HepG2 (cell line): ENCODE results near the gene SMCO1. TPM values are rescaled to one million over a fixed set of nuclear protein-coding genes. Genes with fewer than 3 reads are reported as not detected.

Source experiments
- AGO2 ChIP-seq: fragments of 200-400 bp; formaldehyde crosslinking; optimal IDR thresholded peaks from 2 replicates; pipeline ENCODE3; 2017; ENCODE audit warnings: mild to moderate bottlenecking, low read depth, low read length, moderate library complexity
- ATM ChIP-seq: fragments of 450-650 bp; IDR thresholded peaks from 2 replicates; pipeline ENCODE4 v1.7.1; 2017; ENCODE audit warnings: mild to moderate bottlenecking, borderline replicate concordance
- CEBPG ChIP-seq: IDR thresholded peaks from 2 replicates; pipeline ENCODE4 v1.6.1; 2016
- HMGA1 ChIP-seq: sonication (generic); formaldehyde crosslinking; conservative IDR thresholded peaks from 2 replicates; pipeline ENCODE4 v1.4.0; 2020; ENCODE audit warnings: missing genetic modification reagents
- KLF12 ChIP-seq: sonication (generic); formaldehyde crosslinking; IDR thresholded peaks from 2 replicates; pipeline ENCODE4 v1.4.0; 2020; ENCODE audit warnings: missing genetic modification reagents, borderline replicate concordance
- POLR2AphosphoS2 ChIP-seq: IDR thresholded peaks from 2 replicates; pipeline ENCODE4 v1.6.1; 2011; ENCODE audit warnings: low read depth, low read length, improper control_type of control experiment
- SIN3B ChIP-seq: fragments of 150-350 bp; IDR thresholded peaks from 2 replicates; pipeline ENCODE4 v1.6.1; 2014; ENCODE audit warnings: low read length
- TCF12 ChIP-seq, 2 experiments: fragments of 450-650 bp in 1 of 2; sonication (generic) in 1 of 2; formaldehyde crosslinking in 1 of 2; IDR thresholded peaks; 2 replicates each; pipeline versions ENCODE4 v1.6.1 to v1.8.0; 2017 to 2022; ENCODE audit warnings: antibody characterized with exemption in 1 of 2, mild to moderate bottlenecking in 1 of 2, missing genetic modification reagents in 1 of 2, moderate library complexity in 1 of 2
- ZBTB37 ChIP-seq: sonication (generic); formaldehyde crosslinking; IDR thresholded peaks from 2 replicates; pipeline ENCODE4 v1.4.0; 2020; ENCODE audit warnings: mild to moderate bottlenecking, missing genetic modification reagents
- ZFP36L2 ChIP-seq: sonication (generic); formaldehyde crosslinking; IDR thresholded peaks from 2 replicates; pipeline ENCODE4 v1.4.0; 2020; ENCODE audit warnings: missing genetic modification reagents
- ZNF124 ChIP-seq: sonication (generic); formaldehyde crosslinking; IDR thresholded peaks from 2 replicates; pipeline ENCODE4 v1.4.0; 2020; ENCODE audit warnings: missing genetic modification reagents
- ZNF160 ChIP-seq: sonication (generic); formaldehyde crosslinking; IDR thresholded peaks from 2 replicates; pipeline ENCODE4 v1.8.0; 2022; ENCODE audit warnings: mild to moderate bottlenecking, inconsistent platforms, missing genetic modification reagents
- ZNF225 ChIP-seq: sonication (generic); formaldehyde crosslinking; IDR thresholded peaks from 2 replicates; pipeline ENCODE4 v1.4.0; 2020; ENCODE audit warnings: mild to moderate bottlenecking, missing genetic modification reagents
- ZNF430 ChIP-seq: sonication (generic); formaldehyde crosslinking; IDR thresholded peaks from 2 replicates; pipeline ENCODE4 v1.9.0; 2021; ENCODE audit warnings: mild to moderate bottlenecking, missing genetic modification reagents
- ZNF484 ChIP-seq: sonication (generic); formaldehyde crosslinking; IDR thresholded peaks from 2 replicates; pipeline ENCODE4 v1.5.1; 2020; ENCODE audit warnings: mild to moderate bottlenecking, low read depth, missing genetic modification reagents, borderline replicate concordance
- ZNF839 ChIP-seq: sonication (generic); formaldehyde crosslinking; IDR thresholded peaks from 2 replicates; pipeline ENCODE4 v1.4.0; 2020; ENCODE audit warnings: missing genetic modification reagents, mild to moderate bottlenecking, borderline replicate concordance
- ZSCAN9 ChIP-seq: IDR thresholded peaks from 2 replicates; pipeline ENCODE4 v1.6.1; 2016; ENCODE audit warnings: borderline replicate concordance
- polyA plus RNA-seq, 8 experiments: library from polyadenylated mRNA; depleted of rRNA in 3 of 8; stranded (reverse) in 7 of 8; unstranded in 1 of 8; fragments of >200 nt; fragmentation: Illumina TruSeq in 4 of 8; extraction: Trizol in 4 of 8; gene quantifications; 2 replicates each; pipeline versions ENCODE4 v1.2.1 to v1.2.3, GENCODE V29; 2011 to 2016; ENCODE audit warnings: low read depth in 4 of 8, missing spikeins in 1 of 8, mixed read lengths in 1 of 8; ENCODE audit not compliant: insufficient read depth in 1 of 8
- total RNA-seq, 5 experiments: library from RNA; depleted of rRNA; stranded (reverse); fragments of >200 nt; fragmentation: Illumina TruSeq; extraction: Trizol; gene quantifications; 2 replicates each; pipeline ENCODE4 v1.2.3, GENCODE V29; 2016; ENCODE audit warnings: low read depth in 1 of 5
- TF ChIP-seq, protein P1 (sequence below): sonication (generic); formaldehyde crosslinking; IDR thresholded peaks from 2 replicates; pipeline ENCODE4 v1.4.0; 2020; ENCODE audit warnings: mild to moderate bottlenecking, low read depth, missing genetic modification reagents
- TF ChIP-seq, protein P2 (sequence below): sonication (generic); formaldehyde crosslinking; IDR thresholded peaks from 2 replicates; pipeline ENCODE4 v1.4.0; 2020; ENCODE audit warnings: missing genetic modification reagents, mild to moderate bottlenecking, borderline replicate concordance
- TF ChIP-seq, protein P3 (sequence below): fragments of 450-650 bp; IDR thresholded peaks from 2 replicates; pipeline ENCODE4 v1.6.1; 2017
- TF ChIP-seq, protein P4 (sequence below): sonication (generic); formaldehyde crosslinking; IDR thresholded peaks from 2 replicates; pipeline ENCODE4 v1.8.0; 2022; ENCODE audit warnings: missing genetic modification reagents, mild to moderate bottlenecking, borderline replicate concordance

The SMCO1 gene
- total and polyA plus RNA-seq, 2 of the 13 experiments (the other 11 are each of a cell fraction or from before 2014, with no cell fraction given), result not detected

GRCh38 chr3:196503196-196504076 lies 11.7 kb downstream of the SMCO1 start, which contains the start of gene RNF168 (continued):
- TF ChIP-seq, protein P1, sequence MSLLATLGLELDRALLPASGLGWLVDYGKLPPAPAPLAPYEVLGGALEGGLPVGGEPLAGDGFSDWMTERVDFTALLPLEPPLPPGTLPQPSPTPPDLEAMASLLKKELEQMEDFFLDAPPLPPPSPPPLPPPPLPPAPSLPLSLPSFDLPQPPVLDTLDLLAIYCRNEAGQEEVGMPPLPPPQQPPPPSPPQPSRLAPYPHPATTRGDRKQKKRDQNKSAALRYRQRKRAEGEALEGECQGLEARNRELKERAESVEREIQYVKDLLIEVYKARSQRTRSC (CRISPR knock-in tag), result 0 out of 2 replicates have a peak, but pooled peaks have one; percentile 30
- TF ChIP-seq, protein P2, sequence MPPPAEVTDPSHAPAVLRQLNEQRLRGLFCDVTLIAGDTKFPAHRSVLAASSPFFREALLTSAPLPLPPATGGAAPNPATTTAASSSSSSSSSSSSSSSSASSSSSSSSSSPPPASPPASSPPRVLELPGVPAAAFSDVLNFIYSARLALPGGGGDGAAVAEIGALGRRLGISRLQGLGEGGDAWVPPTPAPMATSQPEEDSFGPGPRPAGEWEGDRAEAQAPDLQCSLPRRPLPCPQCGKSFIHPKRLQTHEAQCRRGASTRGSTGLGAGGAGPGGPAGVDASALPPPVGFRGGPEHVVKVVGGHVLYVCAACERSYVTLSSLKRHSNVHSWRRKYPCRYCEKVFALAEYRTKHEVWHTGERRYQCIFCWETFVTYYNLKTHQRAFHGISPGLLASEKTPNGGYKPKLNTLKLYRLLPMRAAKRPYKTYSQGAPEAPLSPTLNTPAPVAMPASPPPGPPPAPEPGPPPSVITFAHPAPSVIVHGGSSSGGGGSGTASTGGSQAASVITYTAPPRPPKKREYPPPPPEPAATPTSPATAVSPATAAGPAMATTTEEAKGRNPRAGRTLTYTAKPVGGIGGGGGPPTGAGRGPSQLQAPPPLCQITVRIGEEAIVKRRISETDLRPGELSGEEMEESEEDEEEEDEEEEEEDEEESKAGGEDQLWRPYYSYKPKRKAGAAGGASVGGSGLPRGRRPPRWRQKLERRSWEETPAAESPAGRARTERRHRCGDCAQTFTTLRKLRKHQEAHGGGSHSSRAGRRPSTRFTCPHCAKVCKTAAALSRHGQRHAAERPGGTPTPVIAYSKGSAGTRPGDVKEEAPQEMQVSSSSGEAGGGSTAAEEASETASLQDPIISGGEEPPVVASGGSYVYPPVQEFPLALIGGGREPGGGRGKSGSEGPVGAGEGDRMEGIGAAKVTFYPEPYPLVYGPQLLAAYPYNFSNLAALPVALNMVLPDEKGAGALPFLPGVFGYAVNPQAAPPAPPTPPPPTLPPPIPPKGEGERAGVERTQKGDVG (CRISPR knock-in tag), result no peak; the same call in 1 of the 2 replicates
- no peak for TF ChIP-seq ZNF225 (CRISPR knock-in tag)
- TF ChIP-seq HMGA1 (CRISPR knock-in tag), result no peak
- no peak for TF ChIP-seq ZNF484 (CRISPR knock-in tag)
- TF ChIP-seq POLR2AphosphoS2, result no peak
- no peak for TF ChIP-seq CEBPG (CRISPR knock-in tag)
- TF ChIP-seq, protein P3, sequence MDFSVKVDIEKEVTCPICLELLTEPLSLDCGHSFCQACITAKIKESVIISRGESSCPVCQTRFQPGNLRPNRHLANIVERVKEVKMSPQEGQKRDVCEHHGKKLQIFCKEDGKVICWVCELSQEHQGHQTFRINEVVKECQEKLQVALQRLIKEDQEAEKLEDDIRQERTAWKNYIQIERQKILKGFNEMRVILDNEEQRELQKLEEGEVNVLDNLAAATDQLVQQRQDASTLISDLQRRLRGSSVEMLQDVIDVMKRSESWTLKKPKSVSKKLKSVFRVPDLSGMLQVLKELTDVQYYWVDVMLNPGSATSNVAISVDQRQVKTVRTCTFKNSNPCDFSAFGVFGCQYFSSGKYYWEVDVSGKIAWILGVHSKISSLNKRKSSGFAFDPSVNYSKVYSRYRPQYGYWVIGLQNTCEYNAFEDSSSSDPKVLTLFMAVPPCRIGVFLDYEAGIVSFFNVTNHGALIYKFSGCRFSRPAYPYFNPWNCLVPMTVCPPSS, result no peak
- TF ChIP-seq ZNF160 (CRISPR knock-in tag), result no peak
- TF ChIP-seq TCF12 (IDR thresholded peaks at IDR 0.05), result no peak
- no peak for TF ChIP-seq TCF12 (CRISPR knock-in tag; IDR thresholded peaks at IDR 0.05)
- TF ChIP-seq ATM, result no peak
- peak; percentile 47; the same call in 1 of the 2 replicates for TF ChIP-seq ZFP36L2 (CRISPR knock-in tag)
- no peak; the same call in 1 of the 2 replicates for TF ChIP-seq ZSCAN9 (CRISPR knock-in tag)
- peak; percentile 75 for TF ChIP-seq AGO2
- TF ChIP-seq SIN3B, result no peak
- TF ChIP-seq ZNF124, result no peak
- no peak for TF ChIP-seq ZBTB37 (CRISPR knock-in tag)
- peak; percentile 72; the same call in 1 of the 2 replicates for TF ChIP-seq KLF12 (CRISPR knock-in tag)
- TF ChIP-seq ZNF430 (CRISPR knock-in tag), result peak; percentile 6; the same call in 1 of the 2 replicates
- TF ChIP-seq ZNF839, result no peak
- TF ChIP-seq, protein P4, sequence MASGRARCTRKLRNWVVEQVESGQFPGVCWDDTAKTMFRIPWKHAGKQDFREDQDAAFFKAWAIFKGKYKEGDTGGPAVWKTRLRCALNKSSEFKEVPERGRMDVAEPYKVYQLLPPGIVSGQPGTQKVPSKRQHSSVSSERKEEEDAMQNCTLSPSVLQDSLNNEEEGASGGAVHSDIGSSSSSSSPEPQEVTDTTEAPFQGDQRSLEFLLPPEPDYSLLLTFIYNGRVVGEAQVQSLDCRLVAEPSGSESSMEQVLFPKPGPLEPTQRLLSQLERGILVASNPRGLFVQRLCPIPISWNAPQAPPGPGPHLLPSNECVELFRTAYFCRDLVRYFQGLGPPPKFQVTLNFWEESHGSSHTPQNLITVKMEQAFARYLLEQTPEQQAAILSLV (CRISPR knock-in tag), result no peak
